ENCODE results near the gene PHF19. TPM values are rescaled to one million over a fixed set of nuclear protein-coding genes. Genes with fewer than 3 reads are reported as not detected.

PHF19 gene
- total RNA-seq, 2 experiments from 2014 or later: 60.3 to 63.0 TPM

- CTCF ChIA-PET: no interaction called here
- Mint-ChIP-seq H3K36me3 (ENCODE audit: low read depth) (peaks cover 97% of the 10 kb centered on the region), H3K27me3 (no peaks in the 10 kb centered on the region), H3K4me3 (no peak overlapping the region), H3K9me3 (no peaks in the 10 kb centered on the region), H3K27ac (peak overlapping the region; percentile 76), H3K4me1 (ENCODE audit: low read depth) (peaks cover 87% of the 10 kb centered on the region)
- peak in 3 of 14 experiments; percentile 46 to 63 (median 62) for DNase-seq
- ATAC-seq (ENCODE audit: poor library complexity): no peak
- Histone ChIP-seq H3K9me3 (ENCODE audit: control insufficient read depth in 1 of 2, insufficient read depth in 1 of 2, low read length in 2 of 2) (peaks cover 0 to 3% of the 10 kb centered on the region in 2 experiments), H3K27ac (ENCODE audit: low read depth in 1 of 2, low read length in 2 of 2) (no peak overlapping the region), H3K4me3 (ENCODE audit: low read length) (no peak overlapping the region), H3K4me1 (ENCODE audit: insufficient read depth, low read length) (peaks cover 96% of the 10 kb centered on the region), H3K27me3 (ENCODE audit: control insufficient read depth in 1 of 2, insufficient read depth in 2 of 2, low read length in 2 of 2) (no peaks in the 10 kb centered on the region), H3K36me3 (ENCODE audit: insufficient read depth, low read length) (peaks cover 89% of the 10 kb centered on the region)
- intact Hi-C loops (cut with DNase I, micrococcal nuclease): loop anchor here in 1 of 2 experiments (5.0 kb wide), 1 partner anchor 36 kb away; the partner anchor contains the start of gene PHF19
- no peak for TF ChIP-seq CTCF (IDR thresholded peaks at IDR 0.05)
- POLR2A ChIA-PET: interaction anchor here (0.8 to 36.2 kb wide), 4 partner anchors 10 to 24 kb away, joined by 3 to 1343 read pairs (median 295); partner anchors contain the start of gene TRAF1
Measured at GRCh38 chr9:120913647-120914264, 36.8 kb upstream of the PHF19 start.

- no peak for TF ChIP-seq CTCF (IDR thresholded peaks at IDR 0.05)
- H3K9me3 ChIP-seq (ENCODE audit: control insufficient read depth in 1 of 2, insufficient read depth in 1 of 2, low read length in 2 of 2): peaks cover 0 to 3% of the 10 kb centered on the region in 2 experiments
- Mint-ChIP-seq H3K4me3 (no peak overlapping the region), H3K36me3 (ENCODE audit: low read depth) (peaks cover 97% of the 10 kb centered on the region), H3K9me3 (no peaks in the 10 kb centered on the region), H3K27me3 (no peaks in the 10 kb centered on the region), H3K4me1 (ENCODE audit: low read depth) (peaks cover 83% of the 10 kb centered on the region), H3K27ac (peak overlapping the region; percentile 77)
- H3K27me3 ChIP-seq (ENCODE audit: control insufficient read depth in 1 of 2, insufficient read depth in 2 of 2, low read length in 2 of 2): no peaks in the 10 kb centered on the region
- ATAC-seq (ENCODE audit: poor library complexity): no peak
- H3K36me3 ChIP-seq (ENCODE audit: insufficient read depth, low read length): peaks cover 86% of the 10 kb centered on the region
- ChIA-PET CTCF (interaction anchor here (0.9 kb wide), 1 partner anchor 44 kb away, joined by 4 read pairs; no protein-coding TSS in a partner anchor), POLR2A (interaction anchor here (0.6 to 36.2 kb wide), 5 partner anchors 9 to 35 kb away, joined by 3 to 1343 read pairs (median 20); partner anchors contain the start of gene TRAF1)
- H3K4me1 ChIP-seq (ENCODE audit: insufficient read depth, low read length): peaks cover 93% of the 10 kb centered on the region
- no peak for DNase-seq
- H3K4me3 ChIP-seq (ENCODE audit: low read length): no peak overlapping the region
- intact Hi-C loops (cut with DNase I, micrococcal nuclease): loop anchor here in 1 of 2 experiments (5.0 kb wide), 1 partner anchor 36 kb away; the partner anchor contains the start of gene PHF19
- peak overlapping the region in 1 of 2 donors; percentile 16 for H3K27ac ChIP-seq (ENCODE audit: low read depth in 1 of 2, low read length in 2 of 2)
Measured at GRCh38 chr9:120912958-120913646, 36.1 kb upstream of the PHF19 start.

GRCh38 chr9:120911295-120911837 is 34.4 kb upstream of the PHF19 start:
- peak overlapping the region; percentile 4 to 5 for H3K27ac ChIP-seq (ENCODE audit: low read depth in 1 of 2, low read length in 2 of 2)
- CTCF ChIA-PET: no interaction called here
- Mint-ChIP-seq H3K36me3 (ENCODE audit: low read depth) (peaks cover 98% of the 10 kb centered on the region), H3K4me3 (no peak overlapping the region), H3K27me3 (no peaks in the 10 kb centered on the region), H3K9me3 (no peaks in the 10 kb centered on the region), H3K27ac (peak overlapping the region; percentile 77), H3K4me1 (ENCODE audit: low read depth) (peaks cover 81% of the 10 kb centered on the region)
- H3K27me3 ChIP-seq (ENCODE audit: control insufficient read depth in 1 of 2, insufficient read depth in 2 of 2, low read length in 2 of 2): no peaks in the 10 kb centered on the region
- no peak overlapping the region for H3K4me3 ChIP-seq (ENCODE audit: low read length)
- no peaks in the 10 kb centered on the region for H3K9me3 ChIP-seq (ENCODE audit: control insufficient read depth in 1 of 2, insufficient read depth in 1 of 2, low read length in 2 of 2)
- peaks cover 87% of the 10 kb centered on the region for H3K36me3 ChIP-seq (ENCODE audit: insufficient read depth, low read length)
- no peak for TF ChIP-seq CTCF (IDR thresholded peaks at IDR 0.05)
- ATAC-seq (ENCODE audit: poor library complexity) (no peak), DNase-seq (no peak)
- H3K4me1 ChIP-seq (ENCODE audit: insufficient read depth, low read length): peaks cover 82% of the 10 kb centered on the region
- intact Hi-C loops (cut with DNase I, micrococcal nuclease): loop anchor here in 1 of 2 experiments (5.0 kb wide), 1 partner anchor 34 kb away; the partner anchor contains the start of gene PHF19
- POLR2A ChIA-PET: interaction anchor here (1.2 to 36.2 kb wide), 3 partner anchors 18 to 38 kb away, joined by 3 to 1343 read pairs (median 570); partner anchors contain the start of gene TRAF1

Data from CD4-positive, alpha-beta T cell (primary cell).